H9 (cell line): ENCODE results near the gene OR2G3. TPM values are rescaled to one million over a fixed set of nuclear protein-coding genes. Genes with fewer than 3 reads are reported as not detected.

ENCODE experiments used
- DNase-seq: peaks from one replicate; pipeline ENCODE4 v3.0.0-alpha.2; 2017
- H2AFZ ChIP-seq: one replicate; pipeline ENCODE4 v1.6.1; 2013; ENCODE audit warnings: mild to moderate bottlenecking, low read length, control low read depth, moderate library complexity
- H2AK5ac ChIP-seq: 2 replicates; pipeline ENCODE4 v1.6.1; 2013; ENCODE audit warnings: low read length, control low read depth, mixed read lengths; ENCODE audit not compliant: insufficient read length
- H2BK120ac ChIP-seq: one replicate; pipeline ENCODE4 v1.6.1; 2013; ENCODE audit warnings: low read depth, mild to moderate bottlenecking, low read length, control low read depth, inconsistent platforms; ENCODE audit not compliant: poor library complexity, severe bottlenecking
- H2BK12ac ChIP-seq: 2 replicates; pipeline ENCODE4 v1.6.1; 2013; ENCODE audit warnings: low read length, control low read depth, mixed read lengths, low read depth; ENCODE audit not compliant: insufficient read length
- H2BK15ac ChIP-seq: 2 replicates; pipeline ENCODE4 v1.6.1; 2013; ENCODE audit warnings: low read depth, low read length, control low read depth
- H2BK20ac ChIP-seq: one replicate; pipeline ENCODE4 v1.6.1; 2013; ENCODE audit warnings: low read depth, mild to moderate bottlenecking, low read length, control low read depth, inconsistent platforms; ENCODE audit not compliant: poor library complexity, severe bottlenecking
- H2BK5ac ChIP-seq: 2 replicates; pipeline ENCODE4 v1.6.1; 2013; ENCODE audit warnings: low read length, control low read depth, mixed read lengths; ENCODE audit not compliant: insufficient read length
- H3K14ac ChIP-seq: 2 replicates; pipeline ENCODE4 v1.6.1; 2013; ENCODE audit warnings: low read length, control low read depth; ENCODE audit not compliant: insufficient read depth
- H3K18ac ChIP-seq: 2 replicates; pipeline ENCODE4 v1.6.1; 2013; ENCODE audit warnings: low read depth, mild to moderate bottlenecking, mixed read lengths, low read length, control low read depth; ENCODE audit not compliant: insufficient read length
- H3K23ac ChIP-seq: 2 replicates; pipeline ENCODE4 v1.6.1; 2013; ENCODE audit warnings: low read length, control low read depth, mixed read lengths, low read depth; ENCODE audit not compliant: insufficient read length
- H3K23me2 ChIP-seq: 2 replicates; pipeline ENCODE4 v1.6.1; 2013; ENCODE audit warnings: low read depth, mild to moderate bottlenecking, mixed read lengths, low read length, control low read depth; ENCODE audit not compliant: insufficient read length, poor library complexity, severe bottlenecking
- H3K27ac ChIP-seq: 2 replicates; pipeline ENCODE4 v1.5.1; 2013; ENCODE audit warnings: low read length, control low read depth, mixed read lengths, low read depth; ENCODE audit not compliant: insufficient read length
- H3K27me3 ChIP-seq: 2 replicates; pipeline ENCODE4 v1.6.1; 2013; ENCODE audit warnings: low read length, control low read depth, inconsistent platforms; ENCODE audit not compliant: insufficient read depth
- H3K4ac ChIP-seq: 2 replicates; pipeline ENCODE4 v1.6.1; 2013; ENCODE audit warnings: low read depth, mild to moderate bottlenecking, control low read depth, inconsistent platforms, low read length, moderate library complexity
- H3K4me1 ChIP-seq: 2 replicates; pipeline ENCODE4 v1.6.1; 2013; ENCODE audit warnings: low read length, control low read depth, inconsistent platforms; ENCODE audit not compliant: insufficient read depth
- H3K4me2 ChIP-seq: 2 replicates; pipeline ENCODE4 v1.6.1; 2013; ENCODE audit warnings: low read length, control low read depth, mixed read lengths; ENCODE audit not compliant: insufficient read length, insufficient read depth
- H3K56ac ChIP-seq: 2 replicates; pipeline ENCODE4 v1.6.1; 2013; ENCODE audit warnings: low read depth, mild to moderate bottlenecking, mixed read lengths, low read length, control low read depth; ENCODE audit not compliant: insufficient read length
- H3K79me1 ChIP-seq: 2 replicates; pipeline ENCODE4 v1.6.1; 2013; ENCODE audit warnings: low read depth, mild to moderate bottlenecking, moderate library complexity, low read length, control low read depth, inconsistent platforms; ENCODE audit not compliant: insufficient read depth, poor library complexity, severe bottlenecking
- H3K79me2 ChIP-seq: 2 replicates; pipeline ENCODE4 v1.6.1; 2013; ENCODE audit warnings: low read length, control low read depth, inconsistent platforms; ENCODE audit not compliant: insufficient read depth
- H3K9ac ChIP-seq: 2 replicates; pipeline ENCODE4 v1.6.1; 2013; ENCODE audit warnings: low read length, control low read depth, mixed read lengths; ENCODE audit not compliant: insufficient read length; ENCODE audit errors: extremely low read depth
- H3K9me3 ChIP-seq: one replicate; pipeline ENCODE4 v1.6.1; 2013; ENCODE audit warnings: low read depth, low read length, inconsistent platforms; ENCODE audit not compliant: control insufficient read depth
- H3T11ph ChIP-seq: one replicate; pipeline ENCODE4 v1.6.1; 2013; ENCODE audit warnings: mild to moderate bottlenecking, low read length, control low read depth, inconsistent platforms
- H4K20me1 ChIP-seq: one replicate; pipeline ENCODE4 v1.6.1; 2013; ENCODE audit not compliant: control insufficient read depth, insufficient read length, insufficient read depth
- H4K5ac ChIP-seq: 2 replicates; pipeline ENCODE4 v1.6.1; 2013; ENCODE audit warnings: low read depth, mild to moderate bottlenecking, mixed read lengths, low read length, control low read depth; ENCODE audit not compliant: insufficient read length
- H4K8ac ChIP-seq: replicated peaks from 2 replicates; pipeline ENCODE4 v1.6.1; 2013; ENCODE audit warnings: low read length, control low read depth, mixed read lengths, low read depth; ENCODE audit not compliant: insufficient read length
- H4K91ac ChIP-seq: 2 replicates; pipeline ENCODE4 v1.6.1; 2013; ENCODE audit warnings: low read depth, mild to moderate bottlenecking, moderate library complexity, mixed read lengths, low read length, control low read depth; ENCODE audit not compliant: insufficient read length
- H3K27ac Mint-ChIP-seq, 3 experiments: 2 replicates in 2 of 3; 3 replicates in 1 of 3; pipeline ENCODE4 v1.8.0; 2020 to 2021; ENCODE audit warnings: mixed read lengths in 3 of 3, mild to moderate bottlenecking in 1 of 3, moderate library complexity in 1 of 3
- H3K27me3 Mint-ChIP-seq: 2 replicates; pipeline ENCODE4 v1.8.0; 2021; ENCODE audit warnings: low read depth, mild to moderate bottlenecking, moderate library complexity, mixed read lengths
- H3K36me3 Mint-ChIP-seq, 3 experiments: 2 replicates in 2 of 3; 3 replicates in 1 of 3; pipeline ENCODE4 v1.8.0; 2020 to 2021; ENCODE audit warnings: low read depth in 3 of 3, mixed read lengths in 3 of 3; ENCODE audit not compliant: insufficient read depth in 1 of 3
- H3K4me1 Mint-ChIP-seq, 2 experiments: 2 replicates each; pipeline ENCODE4 v1.8.0; 2020; ENCODE audit warnings: mixed read lengths in 2 of 2
- H3K4me3 Mint-ChIP-seq, 2 experiments: 2 replicates in 1 of 2; 3 replicates in 1 of 2; pipeline ENCODE4 v1.8.0; 2020 to 2021; ENCODE audit warnings: mild to moderate bottlenecking in 2 of 2, mixed read lengths in 2 of 2, moderate library complexity in 1 of 2
- H3K9me3 Mint-ChIP-seq, 2 experiments: 2 replicates in 1 of 2; 3 replicates in 1 of 2; pipeline ENCODE4 v1.8.0; 2020; ENCODE audit warnings: mild to moderate bottlenecking in 2 of 2, mixed read lengths in 2 of 2, moderate library complexity in 1 of 2
- CTCF ChIP-seq: fragments of 200-600 bp; sonication (generic); conservative IDR thresholded peaks from 3 replicates; pipeline ENCODE4 v1.8.0; 2021; ENCODE audit warnings: antibody characterized with exemption, mild to moderate bottlenecking
- WGBS: extraction: QIAGEN DNeasy Blood & Tissue Kit; methylation state at CpG from one replicate; pipeline ENCODE4 v1.1.7; 2013; ENCODE audit warnings: missing lambda C conversion rate, low lambda C conversion rate, mixed read lengths; ENCODE audit not compliant: insufficient read length; ENCODE audit errors: extremely low coverage; 5-methylcytosine and 5-hydroxymethylcytosine counted together
- total RNA-seq: library from RNA; stranded (reverse); gene quantifications from 2 replicates; pipeline ENCODE4 v1.2.1, GENCODE V29; 2021

Gene OR2G3
- total RNA-seq, 1 experiment from 2014 or later: not detected

GRCh38 chr1:247653040-247653439 lies 47.7 kb downstream of the OR2G3 start:
- no peak overlapping the region for H3K56ac ChIP-seq
- no peak overlapping the region for H2BK15ac ChIP-seq
- no peak overlapping the region for H4K5ac ChIP-seq
- no peak overlapping the region for H3K4me2 ChIP-seq
- H4K8ac ChIP-seq: no peak overlapping the region
- H2AK5ac ChIP-seq: no peak overlapping the region
- TF ChIP-seq CTCF: no peak
- H3K4me1 ChIP-seq: peaks cover 3% of the 10 kb centered on the region; the same call in 1 of the 2 replicates
- Mint-ChIP-seq H3K27me3 (peaks cover 21% of the 10 kb centered on the region), H3K36me3 (no peaks in the 10 kb centered on the region; a peak in 1 of 7 replicates), H3K4me3 (no peak overlapping the region), H3K9me3 (no peaks in the 10 kb centered on the region), H3K27ac (no peak overlapping the region), H3K4me1 (peaks cover 13 to 22% of the 10 kb centered on the region in 2 experiments)
- no peak overlapping the region for H4K91ac ChIP-seq
- H3T11ph ChIP-seq: no peak overlapping the region
- H3K79me1 ChIP-seq: no peaks in the 10 kb centered on the region
- WGBS: no CpG with 5 or more reads among the region's 1 CpG
- no peak overlapping the region for H3K14ac ChIP-seq
- no peak overlapping the region for H2BK5ac ChIP-seq
- H3K27ac ChIP-seq: no peak overlapping the region
- no peak overlapping the region for H2BK12ac ChIP-seq
- no peak overlapping the region for H3K23ac ChIP-seq
- H3K27me3 ChIP-seq: no peaks in the 10 kb centered on the region; the same call in 1 of the 2 replicates
- no peak overlapping the region for H3K18ac ChIP-seq
- no peak overlapping the region for H2AFZ ChIP-seq
- no peaks in the 10 kb centered on the region for H4K20me1 ChIP-seq
- H3K9me3 ChIP-seq: no peaks in the 10 kb centered on the region
- no peak for DNase-seq
- no peaks in the 10 kb centered on the region for H3K79me2 ChIP-seq
- no peak overlapping the region for H3K4ac ChIP-seq
- no peak overlapping the region for H3K9ac ChIP-seq
- no peak overlapping the region for H2BK20ac ChIP-seq
- H2BK120ac ChIP-seq: no peak overlapping the region
- H3K23me2 ChIP-seq: no peaks in the 10 kb centered on the region

Other genes starting within 250 kb of the OR2G3 start
- not detected in 2 replicates for gene NLRP3, start 189.4 kb upstream of the OR2G3 start, total RNA-seq
- gene OR2B11, start 147.5 kb upstream of the OR2G3 start, total RNA-seq: not detected in 2 replicates
- gene OR2C3, start 69.1 kb upstream of the OR2G3 start, total RNA-seq: not detected in 2 replicates
- gene GCSAML, start 56.5 kb upstream of the OR2G3 start, total RNA-seq: not detected in 2 replicates
- not detected in 2 replicates for gene OR2G2, start 17.2 kb upstream of the OR2G3 start, total RNA-seq
- gene OR13G1, start 74.2 kb downstream of the OR2G3 start, total RNA-seq: not detected in 2 replicates
- not detected in 2 replicates for gene OR6F1, start 111.1 kb downstream of the OR2G3 start, total RNA-seq
- gene OR14K1, start 133.0 kb downstream of the OR2G3 start, total RNA-seq: not detected in 2 replicates
- not detected in 2 replicates for gene OR14A2, start 142.6 kb downstream of the OR2G3 start, total RNA-seq
- not detected in 2 replicates for gene OR1C1, start 155.0 kb downstream of the OR2G3 start, total RNA-seq
- 0.15 TPM in 1 of 2 replicates, not detected in the other for gene OR14A16, start 218.5 kb downstream of the OR2G3 start, total RNA-seq
- gene OR11L1, start 236.3 kb downstream of the OR2G3 start, total RNA-seq: not detected in 2 replicates